Transverse colon (tissue), 4 donors: ENCODE data around the gene SETD1B. TPM values are rescaled to one million over a fixed set of nuclear protein-coding genes. Genes with fewer than 3 reads are reported as not detected.

Experiments used
- DNase-seq: peaks from one replicate; pipeline ENCODE4 v3.0.0-alpha.2; 2019
- H3K27ac ChIP-seq, 4 donors: fragments of 200-600 bp; sonication (generic); 2 replicates each; pipeline ENCODE4 v1.5.1; 2016 to 2018; ENCODE audit warnings: inconsistent platforms in 4 of 4
- H3K27me3 ChIP-seq: fragments of 200-600 bp; sonication (generic); 2 replicates; pipeline ENCODE4 v1.5.1; 2017; ENCODE audit warnings: inconsistent platforms
- H3K36me3 ChIP-seq, 4 donors: fragments of 200-600 bp; sonication (generic); 2 replicates each; pipeline ENCODE4 v1.5.1; 2017 to 2019; ENCODE audit warnings: inconsistent platforms in 4 of 4
- H3K4me1 ChIP-seq, 4 donors: fragments of 200-600 bp; sonication (generic); 2 replicates each; pipeline ENCODE4 v1.5.1; 2017 to 2020; ENCODE audit warnings: inconsistent platforms in 4 of 4
- H3K4me3 ChIP-seq, 4 donors: fragments of 200-600 bp; sonication (generic); 1 replicate in 1 of 4; 2 replicates in 3 of 4; pipeline versions ENCODE4 v1.5.1 to v1.6.1; 2017 to 2019; ENCODE audit warnings: inconsistent platforms in 4 of 4
- H3K9me3 ChIP-seq, 2 donors: fragments of 200-600 bp; sonication (generic); 2 replicates each; pipeline ENCODE4 v1.5.1; 2017 to 2019; ENCODE audit warnings: inconsistent platforms in 2 of 2
- CTCF ChIP-seq, 5 experiments: fragments of 200-600 bp in 3 of 5; fragments of 450-650 bp in 2 of 5; sonication (generic) in 3 of 5; IDR thresholded peaks; 1 replicate in 2 of 5; 2 replicates in 3 of 5; pipeline ENCODE4 v1.5.1; 2016 to 2017; ENCODE audit warnings: antibody characterized with exemption in 5 of 5, inconsistent platforms in 3 of 5, mild to moderate bottlenecking in 2 of 5, moderate library complexity in 1 of 5
- EP300 ChIP-seq: sonication (generic); formaldehyde crosslinking; IDR thresholded peaks from one replicate; pipeline ENCODE4 v1.6.1; 2017; ENCODE audit warnings: antibody characterized with exemption, low read depth
- POLR2A ChIP-seq: fragments of 450-650 bp; IDR thresholded peaks from one replicate; pipeline ENCODE4 v1.6.1; 2016; ENCODE audit warnings: antibody characterized with exemption, mild to moderate bottlenecking, moderate library complexity
- POLR2AphosphoS5 ChIP-seq, 3 donors: sonication (generic); formaldehyde crosslinking; IDR thresholded peaks; one replicate each; pipeline ENCODE4 v1.6.1; 2016; ENCODE audit warnings: antibody characterized with exemption in 3 of 3
- WGBS, 2 donors: methylation state at CpG; one replicate each; pipeline ENCODE4 v1.1.5; 2018; ENCODE audit warnings: low coverage in 1 of 2; 5-methylcytosine and 5-hydroxymethylcytosine counted together
- in situ Hi-C, 4 donors: fragments of 200-750 bp; cut with MboI; loops; one replicate each; pipeline versions ENCODE4 v1.15.0 to v1.15.1; 2017; ENCODE audit warnings: low sequenced_read_pairs in 3 of 4, low pct_ligation_motif_present in 1 of 4, low pct_unique_long_range_greater_than_20kb in 1 of 4
- intact Hi-C: fragments of 100-400 bp; cut with DNase I; formaldehyde crosslinking; loops from one replicate; pipeline ENCODE4 v1.15.1; 2023; ENCODE audit warnings: low total_unique reads
- total RNA-seq, 4 donors: library from RNA; depleted of rRNA; stranded (reverse); fragments of >200 nt; gene quantifications; one replicate each; pipeline ENCODE4 v1.1.0, GENCODE V29; 2016

SETD1B gene
- total RNA-seq, 4 donors from 2014 or later: 13.4 to 39.6 (median 15.2) TPM

GRCh38 chr12:121828826-121829225 is 25.0 kb downstream of the SETD1B start:
- intact Hi-C loops (no loop called here), in situ Hi-C loops (no loop called here)
- Histone ChIP-seq H3K27me3 (no peaks in the 10 kb centered on the region), H3K4me1 (no peaks in the 10 kb centered on the region), H3K4me3 (no peak overlapping the region), H3K9me3 (no peaks in the 10 kb centered on the region), H3K27ac (no peak overlapping the region), H3K36me3 (peaks cover 0 to 46% (median 21%) of the 10 kb centered on the region in 4 donors)
- no peak for DNase-seq
- TF ChIP-seq EP300 (no peak), CTCF (IDR thresholded peaks at IDR 0.05) (no peak), POLR2AphosphoS5 (IDR thresholded peaks at IDR 0.05) (no peak), POLR2A (no peak)
- 85 to 87% methylated on average over 4 to 9 of the region's 9 CpGs for WGBS, 2 donors

- H3K27me3 ChIP-seq: no peaks in the 10 kb centered on the region
- TF ChIP-seq CTCF (IDR thresholded peaks at IDR 0.05) (no peak), POLR2A (no peak), POLR2AphosphoS5 (IDR thresholded peaks at IDR 0.05) (no peak), EP300 (no peak)
- peaks cover 0 to 43% (median 20%) of the 10 kb centered on the region in 4 donors for H3K36me3 ChIP-seq
- intact Hi-C loops: no loop called here
- no peak overlapping the region for H3K27ac ChIP-seq
- H3K4me3 ChIP-seq: no peak overlapping the region
- DNase-seq: no peak
- in situ Hi-C loops: no loop called here
- WGBS, 2 donors: 70 to 84% methylated on average over 2 to 7 of the region's 7 CpGs
- no peaks in the 10 kb centered on the region for H3K4me1 ChIP-seq
- H3K9me3 ChIP-seq: no peaks in the 10 kb centered on the region
These were observed 25.6 kb downstream of the SETD1B start for GRCh38 chr12:121829250-121829918.

- Histone ChIP-seq H3K9me3 (no peaks in the 10 kb centered on the region), H3K36me3 (peaks cover 0 to 43% (median 20%) of the 10 kb centered on the region in 4 donors), H3K4me1 (no peaks in the 10 kb centered on the region), H3K4me3 (no peak overlapping the region), H3K27me3 (no peaks in the 10 kb centered on the region), H3K27ac (no peak overlapping the region)
- WGBS, 2 donors: 94 to 100% methylated on average over 3 to 23 of the region's 23 CpGs
- intact Hi-C loops (no loop called here), in situ Hi-C loops (no loop called here)
- no peak for DNase-seq
- no peak for TF ChIP-seq POLR2A
- no peak for TF ChIP-seq EP300
- no peak for TF ChIP-seq CTCF (IDR thresholded peaks at IDR 0.05)
- no peak for TF ChIP-seq POLR2AphosphoS5 (IDR thresholded peaks at IDR 0.05)
These were observed 26.3 kb downstream of the SETD1B start for GRCh38 chr12:121830134-121830533.

- H3K36me3 ChIP-seq: peaks cover 0 to 43% (median 20%) of the 10 kb centered on the region in 4 donors
- H3K27me3 ChIP-seq: no peaks in the 10 kb centered on the region
- DNase-seq: no peak
- H3K9me3 ChIP-seq: no peaks in the 10 kb centered on the region
- in situ Hi-C loops (no loop called here), intact Hi-C loops (no loop called here)
- no peak overlapping the region for H3K27ac ChIP-seq
- TF ChIP-seq EP300 (no peak), POLR2AphosphoS5 (IDR thresholded peaks at IDR 0.05) (no peak), CTCF (IDR thresholded peaks at IDR 0.05) (no peak), POLR2A (no peak)
- 92% methylated on average over 29 of the region's 29 CpGs; no CpG with 5 or more reads in 1 of the 2 donors for WGBS, 2 donors
- H3K4me1 ChIP-seq: no peaks in the 10 kb centered on the region
- H3K4me3 ChIP-seq: no peak overlapping the region
These were observed 26.9 kb downstream of the SETD1B start for GRCh38 chr12:121830588-121831265.
